ENCODE results near the gene TMEM74B.

DNA sequence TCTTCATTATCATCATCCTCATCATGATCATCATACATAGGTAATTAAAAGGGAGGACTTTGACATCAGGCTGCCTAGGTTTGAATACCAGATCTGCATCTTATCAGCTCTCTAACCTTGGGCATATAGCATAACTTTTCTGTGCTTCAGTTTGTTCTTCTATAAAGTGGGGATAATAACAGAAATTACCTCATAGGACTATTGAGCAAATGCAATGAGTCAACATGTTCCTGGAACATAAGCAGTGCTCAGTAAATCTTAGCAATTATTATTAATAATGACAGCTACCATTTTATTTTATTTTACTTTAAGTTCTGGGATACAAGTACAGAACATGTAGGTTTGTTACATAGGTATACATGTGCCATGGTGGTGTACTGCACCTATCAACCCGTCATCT, 25.7 kb upstream of the TMEM74B start:
- TF ChIP-seq AFF4 (CRISPR knock-in tag; IDR thresholded peaks at IDR 0.05; ENCODE audit: borderline replicate concordance): no peak
- TF ChIP-seq, protein P1, sequence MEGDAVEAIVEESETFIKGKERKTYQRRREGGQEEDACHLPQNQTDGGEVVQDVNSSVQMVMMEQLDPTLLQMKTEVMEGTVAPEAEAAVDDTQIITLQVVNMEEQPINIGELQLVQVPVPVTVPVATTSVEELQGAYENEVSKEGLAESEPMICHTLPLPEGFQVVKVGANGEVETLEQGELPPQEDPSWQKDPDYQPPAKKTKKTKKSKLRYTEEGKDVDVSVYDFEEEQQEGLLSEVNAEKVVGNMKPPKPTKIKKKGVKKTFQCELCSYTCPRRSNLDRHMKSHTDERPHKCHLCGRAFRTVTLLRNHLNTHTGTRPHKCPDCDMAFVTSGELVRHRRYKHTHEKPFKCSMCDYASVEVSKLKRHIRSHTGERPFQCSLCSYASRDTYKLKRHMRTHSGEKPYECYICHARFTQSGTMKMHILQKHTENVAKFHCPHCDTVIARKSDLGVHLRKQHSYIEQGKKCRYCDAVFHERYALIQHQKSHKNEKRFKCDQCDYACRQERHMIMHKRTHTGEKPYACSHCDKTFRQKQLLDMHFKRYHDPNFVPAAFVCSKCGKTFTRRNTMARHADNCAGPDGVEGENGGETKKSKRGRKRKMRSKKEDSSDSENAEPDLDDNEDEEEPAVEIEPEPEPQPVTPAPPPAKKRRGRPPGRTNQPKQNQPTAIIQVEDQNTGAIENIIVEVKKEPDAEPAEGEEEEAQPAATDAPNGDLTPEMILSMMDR (IDR thresholded peaks at IDR 0.05): no peak

Data from WTC11 (cell line).